ENCODE measurements around the gene CHI3L2.

The CHI3L2 gene

DNA sequence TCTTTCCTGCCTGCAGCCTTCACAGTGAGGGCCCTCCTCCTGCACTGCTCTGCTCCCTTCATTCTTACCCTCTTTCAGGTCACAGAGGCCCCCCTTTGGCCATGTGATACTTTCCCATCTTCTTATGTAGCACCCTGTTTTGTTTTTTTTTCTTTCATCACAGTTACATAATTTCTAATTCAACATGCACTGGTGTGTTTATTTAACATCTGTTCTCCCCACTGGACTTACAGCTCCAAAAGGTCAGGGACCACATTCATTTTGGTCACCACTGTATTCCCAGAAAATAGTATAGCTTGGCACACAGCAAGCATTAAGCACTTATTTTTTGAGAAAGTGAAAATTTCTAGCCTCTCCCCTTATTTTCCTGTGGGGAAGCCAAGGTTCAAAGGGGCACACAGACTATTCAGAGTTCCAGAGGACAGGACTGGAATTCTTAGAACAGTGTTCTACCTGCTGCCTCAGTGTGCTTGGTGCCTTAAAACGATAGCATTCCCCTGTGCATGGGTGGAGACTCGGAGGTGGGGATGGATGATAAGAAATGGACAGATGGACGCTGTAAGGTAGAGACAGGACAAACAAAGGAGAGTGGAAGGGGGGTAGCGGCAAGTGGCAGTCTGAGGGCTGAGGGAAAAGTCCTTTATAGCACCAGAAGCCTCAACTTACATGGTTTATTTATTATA lies 32.4 kb upstream of the CHI3L2 start:
- H3K27me3 ChIP-seq (replicated peaks): no peaks in the 10 kb centered on the region
- H3K27ac ChIP-seq: no peak overlapping the region
- no peaks in the 10 kb centered on the region for H3K36me3 ChIP-seq (replicated peaks)
- no peak overlapping the region for H3K4me3 ChIP-seq (ENCODE audit: low read depth, low read length)
- DNase-seq: no peak
- in situ Hi-C loops (cut with HindIII; ENCODE audit: low pct_ligation_motif_present, low sequenced_read_pairs): no loop called here
- TF ChIP-seq, protein P1, sequence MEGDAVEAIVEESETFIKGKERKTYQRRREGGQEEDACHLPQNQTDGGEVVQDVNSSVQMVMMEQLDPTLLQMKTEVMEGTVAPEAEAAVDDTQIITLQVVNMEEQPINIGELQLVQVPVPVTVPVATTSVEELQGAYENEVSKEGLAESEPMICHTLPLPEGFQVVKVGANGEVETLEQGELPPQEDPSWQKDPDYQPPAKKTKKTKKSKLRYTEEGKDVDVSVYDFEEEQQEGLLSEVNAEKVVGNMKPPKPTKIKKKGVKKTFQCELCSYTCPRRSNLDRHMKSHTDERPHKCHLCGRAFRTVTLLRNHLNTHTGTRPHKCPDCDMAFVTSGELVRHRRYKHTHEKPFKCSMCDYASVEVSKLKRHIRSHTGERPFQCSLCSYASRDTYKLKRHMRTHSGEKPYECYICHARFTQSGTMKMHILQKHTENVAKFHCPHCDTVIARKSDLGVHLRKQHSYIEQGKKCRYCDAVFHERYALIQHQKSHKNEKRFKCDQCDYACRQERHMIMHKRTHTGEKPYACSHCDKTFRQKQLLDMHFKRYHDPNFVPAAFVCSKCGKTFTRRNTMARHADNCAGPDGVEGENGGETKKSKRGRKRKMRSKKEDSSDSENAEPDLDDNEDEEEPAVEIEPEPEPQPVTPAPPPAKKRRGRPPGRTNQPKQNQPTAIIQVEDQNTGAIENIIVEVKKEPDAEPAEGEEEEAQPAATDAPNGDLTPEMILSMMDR (IDR thresholded peaks at IDR 0.05; ENCODE audit: low read depth, low read length, missing control alignments): no peak

DNA sequence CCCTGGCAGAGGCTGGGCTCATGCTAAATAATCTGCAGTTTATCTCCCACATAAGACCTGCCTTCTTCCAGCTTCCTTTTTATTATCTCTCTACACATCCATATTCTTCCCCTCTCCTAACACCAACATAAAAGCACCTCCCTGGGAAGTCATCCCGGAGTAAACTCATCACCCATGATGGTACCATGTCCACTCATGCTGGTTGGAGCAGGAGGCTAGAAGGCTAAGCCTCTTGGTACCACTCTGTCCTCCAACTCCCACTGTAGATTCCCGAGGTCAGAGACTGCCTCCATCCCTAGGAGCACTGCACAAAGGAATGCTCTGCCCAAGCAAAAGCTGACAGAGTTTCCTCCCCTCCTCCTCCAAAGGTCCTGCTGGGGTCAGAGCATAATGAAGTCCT lies 31.3 kb upstream of the CHI3L2 start:
- Histone ChIP-seq H3K27me3 (replicated peaks) (no peaks in the 10 kb centered on the region), H3K4me3 (ENCODE audit: low read depth, low read length) (no peak overlapping the region), H3K36me3 (replicated peaks) (no peaks in the 10 kb centered on the region), H3K27ac (no peak overlapping the region)
- in situ Hi-C loops (cut with HindIII; ENCODE audit: low pct_ligation_motif_present, low sequenced_read_pairs): no loop called here
- TF ChIP-seq, protein P1 (IDR thresholded peaks at IDR 0.05; ENCODE audit: low read depth, low read length, missing control alignments): no peak
- no peak for DNase-seq

DNA sequence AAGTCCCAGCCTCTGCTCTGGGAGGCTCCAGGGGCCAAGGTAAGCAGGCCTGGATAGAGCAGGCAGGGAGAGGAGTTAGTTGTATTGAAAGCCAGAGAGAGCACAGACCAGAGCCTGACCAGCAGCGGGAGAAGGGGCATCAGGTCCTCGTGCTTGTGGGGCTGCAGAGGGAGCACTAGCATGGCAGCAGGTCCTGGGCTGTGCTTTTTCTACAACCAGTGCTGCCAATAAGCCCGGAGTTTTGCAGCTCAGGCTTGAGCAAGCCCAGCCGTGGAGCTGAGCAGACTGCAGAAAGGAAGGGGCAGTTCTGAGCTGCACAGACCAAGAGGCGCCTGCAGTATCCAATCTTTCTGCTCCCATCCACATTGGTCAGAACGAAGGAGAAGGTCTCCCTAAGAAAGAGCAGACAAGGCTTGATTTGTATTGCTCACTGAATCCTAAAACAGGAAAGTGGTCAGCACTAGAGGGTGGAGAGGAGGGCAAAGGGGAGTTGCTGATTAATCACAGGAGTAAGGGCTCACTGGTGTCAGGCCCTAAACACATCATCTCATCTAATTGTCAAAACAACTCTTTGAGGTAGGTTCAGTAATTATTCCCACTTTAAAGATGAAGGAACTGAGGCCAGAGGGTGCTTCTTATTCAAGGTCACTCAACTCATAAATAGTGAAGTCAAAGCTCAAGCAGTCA lies 29.8 kb upstream of the CHI3L2 start:
- no peak overlapping the region for H3K27ac ChIP-seq
- H3K36me3 ChIP-seq (replicated peaks): no peaks in the 10 kb centered on the region
- TF ChIP-seq, protein P1 (IDR thresholded peaks at IDR 0.05; ENCODE audit: low read depth, low read length, missing control alignments): no peak
- H3K4me3 ChIP-seq (ENCODE audit: low read depth, low read length): no peak overlapping the region
- H3K27me3 ChIP-seq (replicated peaks): no peaks in the 10 kb centered on the region
- DNase-seq: peak; percentile 33
- in situ Hi-C loops (cut with HindIII; ENCODE audit: low pct_ligation_motif_present, low sequenced_read_pairs): no loop called here

DNA sequence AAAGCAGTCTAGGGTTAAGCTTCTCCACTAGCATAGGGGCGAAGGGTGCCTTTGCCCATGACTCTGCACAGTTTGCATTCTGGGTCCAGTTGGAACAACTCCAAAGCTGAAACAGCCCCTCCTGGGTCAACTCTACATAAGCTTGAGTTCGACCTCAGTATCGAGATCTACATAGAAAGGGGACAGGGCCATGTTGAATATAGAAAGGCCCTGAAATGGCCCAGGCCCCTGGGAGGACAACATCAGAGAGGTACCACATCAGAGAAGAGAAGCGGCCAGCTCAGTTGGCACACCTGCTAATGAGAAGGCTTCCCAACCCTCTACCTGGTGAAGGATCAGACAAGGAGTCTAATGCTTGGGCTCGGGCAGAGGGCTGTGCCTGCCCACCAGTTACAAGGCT lies 28.7 kb upstream of the CHI3L2 start:
- Histone ChIP-seq H3K27ac (no peak overlapping the region), H3K36me3 (replicated peaks) (no peaks in the 10 kb centered on the region), H3K27me3 (replicated peaks) (no peaks in the 10 kb centered on the region), H3K4me3 (ENCODE audit: low read depth, low read length) (no peak overlapping the region)
- in situ Hi-C loops (cut with HindIII; ENCODE audit: low pct_ligation_motif_present, low sequenced_read_pairs): no loop called here
- TF ChIP-seq, protein P1 (IDR thresholded peaks at IDR 0.05; ENCODE audit: low read depth, low read length, missing control alignments): no peak
- DNase-seq: no peak

DNA sequence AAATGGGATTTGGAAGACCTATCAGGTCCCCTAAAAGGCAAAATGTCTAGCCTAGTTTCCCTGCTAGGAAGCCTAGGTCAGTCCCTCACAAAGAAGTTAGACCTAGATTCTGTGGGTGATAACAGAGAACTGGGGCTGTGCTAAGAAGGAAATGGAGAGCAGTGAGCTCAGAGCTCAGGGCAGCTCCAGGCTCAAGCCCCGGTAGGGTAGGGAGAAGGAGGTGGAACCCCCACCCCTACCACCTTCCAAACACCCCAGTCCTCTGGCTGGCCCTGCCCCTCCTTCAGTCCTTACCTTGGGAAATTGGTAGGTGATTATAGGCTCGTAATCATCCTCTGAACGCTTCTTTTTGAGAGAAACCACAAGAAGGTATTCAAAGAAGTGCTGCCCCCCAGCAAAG lies 28.2 kb upstream of the CHI3L2 start:
- Histone ChIP-seq H3K36me3 (replicated peaks) (no peaks in the 10 kb centered on the region), H3K27me3 (replicated peaks) (peaks cover 3% of the 10 kb centered on the region), H3K4me3 (ENCODE audit: low read depth, low read length) (no peak overlapping the region), H3K27ac (no peak overlapping the region)
- DNase-seq: no peak
- TF ChIP-seq, protein P1 (IDR thresholded peaks at IDR 0.05; ENCODE audit: low read depth, low read length, missing control alignments): no peak
- in situ Hi-C loops (cut with HindIII; ENCODE audit: low pct_ligation_motif_present, low sequenced_read_pairs): no loop called here
